Panc1 (cell line): ENCODE data around the gene DSCAM. TPM values are rescaled to one million over a fixed set of nuclear protein-coding genes. Genes with fewer than 3 reads are reported as not detected.

Source experiments
- ATAC-seq: fragments of 200-7000 bp; cut with Tn5 transposase; 2 replicates; pipeline ENCODE4 v1.9.1; 2020; ENCODE audit warnings: mild to moderate bottlenecking, moderate library complexity
- BruUV-seq: library from RNA; stranded (reverse); fragments of 400-500 nt; replicated peaks from 2 replicates; lab custom pipeline; 2021; lab: Mats Ljungman, UMichigan
- CTCF ChIA-PET: fragments of 300-600 bp; sonication (Branson Sonifier 250); formaldehyde crosslinking; loops from one replicate; lab custom pipeline; 2022; ENCODE audit warnings: antibody characterized with exemption; lab: Charles Lee
- POLR2A ChIA-PET: fragments of 300-600 bp; sonication (Branson Sonifier 250); formaldehyde crosslinking; loops from one replicate; lab custom pipeline; 2022; ENCODE audit warnings: antibody characterized with exemption; lab: Charles Lee
- DNase-seq: peaks from one replicate; pipeline ENCODE4 v3.0.0-alpha.2; 2010; ENCODE audit warnings: low read depth, low spot score
- H3K27ac ChIP-seq: 2 replicates; pipeline ENCODE4 v1.5.1; 2011; ENCODE audit warnings: mild to moderate bottlenecking, low read length, inconsistent platforms
- H3K27me3 ChIP-seq: fragments of 200-500 bp; sonication (Bioruptor generic); 2 replicates; pipeline ENCODE4 v1.6.0; 2014; ENCODE audit warnings: low read length, inconsistent platforms; ENCODE audit not compliant: control insufficient read depth, insufficient read depth
- H3K36me3 ChIP-seq: fragments of 200-500 bp; sonication (Bioruptor generic); 2 replicates; pipeline ENCODE4 v1.5.1; 2014; ENCODE audit warnings: inconsistent platforms, mild to moderate bottlenecking, low read length, moderate library complexity; ENCODE audit not compliant: control insufficient read depth, insufficient read depth
- H3K4me1 ChIP-seq: 2 replicates; pipeline ENCODE4 v1.5.1; 2011; ENCODE audit warnings: inconsistent platforms, mild to moderate bottlenecking, low read length, moderate library complexity; ENCODE audit not compliant: control insufficient read depth, insufficient read depth
- H3K4me3 ChIP-seq, 2 experiments: 2 replicates each; pipeline ENCODE4 v1.5.1; 2011 to 2012; ENCODE audit warnings: low read depth in 2 of 2, low read length in 2 of 2, mild to moderate bottlenecking in 2 of 2, inconsistent platforms in 1 of 2, moderate library complexity in 1 of 2
- H3K9me3 ChIP-seq: fragments of 200-500 bp; sonication (Bioruptor generic); 2 replicates; pipeline ENCODE4 v1.5.1; 2014; ENCODE audit warnings: low read depth, mild to moderate bottlenecking, inconsistent platforms, low read length, moderate library complexity; ENCODE audit not compliant: control insufficient read depth, insufficient read depth
- POLR2AphosphoS5 ChIP-seq: IDR thresholded peaks from 2 replicates; pipeline ENCODE4 v1.6.1; 2012; ENCODE audit warnings: mild to moderate bottlenecking, low read depth, low read length, moderate library complexity
- SIN3A ChIP-seq: IDR thresholded peaks from 2 replicates; pipeline ENCODE4 v1.6.1; 2012; ENCODE audit warnings: low read depth, mild to moderate bottlenecking, low read length, moderate library complexity, borderline replicate concordance; ENCODE audit not compliant: insufficient read depth
- TCF7L2 ChIP-seq: IDR thresholded peaks from 2 replicates; pipeline ENCODE4 v1.6.1; 2011; ENCODE audit warnings: mild to moderate bottlenecking, low read depth, low read length, inconsistent platforms
- in situ Hi-C: cut with HindIII; loops from 2 replicates; pipeline ENCODE4 v1.10.0; 2016; ENCODE audit warnings: low sequenced_read_pairs, low pct_unique_long_range_greater_than_20kb
- intact Hi-C: fragments of 100-400 bp; cut with micrococcal nuclease; formaldehyde crosslinking; loops from one replicate; pipeline ENCODE4 v1.10.0; 2022; ENCODE audit not compliant: unreplicated experiment
- total RNA-seq: library from RNA; stranded (reverse); gene quantifications from one replicate; pipeline ENCODE4 v1.2.1, GENCODE V29; 2021; ENCODE audit not compliant: unreplicated experiment
- TF ChIP-seq, protein P1 (sequence below): fragments of 450-650 bp; IDR thresholded peaks from 2 replicates; pipeline ENCODE4 v1.5.1; 2017; ENCODE audit warnings: mild to moderate bottlenecking
- TF ChIP-seq, protein P2 (sequence below), 2 experiments: IDR thresholded peaks; 2 replicates each; pipeline ENCODE4 v1.6.1; 2011 to 2012; ENCODE audit warnings: low read depth in 2 of 2, control low read depth in 1 of 2, low read length in 1 of 2, mild to moderate bottlenecking in 1 of 2, moderate library complexity in 1 of 2; ENCODE audit not compliant: insufficient read depth in 1 of 2

The DSCAM gene
- total RNA-seq, 1 experiment from 2014 or later: not detected

DNA sequence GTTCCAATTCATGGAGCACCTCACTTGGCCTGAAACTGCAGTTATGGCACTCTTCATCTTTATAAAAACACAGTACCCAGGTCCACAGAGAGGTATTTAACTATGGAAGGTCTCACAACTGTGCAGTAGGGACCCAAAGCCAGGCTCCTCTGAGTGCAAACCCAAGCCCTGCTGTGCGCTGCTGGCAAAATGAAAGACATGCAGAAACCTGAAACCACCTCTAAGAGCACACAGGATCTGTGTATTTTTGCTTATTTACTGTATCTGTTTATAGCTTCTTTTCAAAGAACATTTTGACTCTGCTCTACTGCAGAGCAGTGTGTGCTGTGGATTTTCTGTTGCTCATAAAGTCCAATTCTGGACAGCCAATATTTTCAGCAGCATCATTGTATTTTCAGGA lies 166.6 kb downstream of the DSCAM start:
- Histone ChIP-seq H3K27ac (no peak overlapping the region), H3K9me3 (no peaks in the 10 kb centered on the region), H3K27me3 (no peaks in the 10 kb centered on the region), H3K4me1 (no peaks in the 10 kb centered on the region), H3K4me3 (no peak overlapping the region), H3K36me3 (no peaks in the 10 kb centered on the region)
- intact Hi-C loops: no loop called here
- POLR2A ChIA-PET: no interaction called here
- in situ Hi-C loops: no loop called here
- DNase-seq: no peak
- no peak for TF ChIP-seq POLR2AphosphoS5
- TF ChIP-seq, protein P1, sequence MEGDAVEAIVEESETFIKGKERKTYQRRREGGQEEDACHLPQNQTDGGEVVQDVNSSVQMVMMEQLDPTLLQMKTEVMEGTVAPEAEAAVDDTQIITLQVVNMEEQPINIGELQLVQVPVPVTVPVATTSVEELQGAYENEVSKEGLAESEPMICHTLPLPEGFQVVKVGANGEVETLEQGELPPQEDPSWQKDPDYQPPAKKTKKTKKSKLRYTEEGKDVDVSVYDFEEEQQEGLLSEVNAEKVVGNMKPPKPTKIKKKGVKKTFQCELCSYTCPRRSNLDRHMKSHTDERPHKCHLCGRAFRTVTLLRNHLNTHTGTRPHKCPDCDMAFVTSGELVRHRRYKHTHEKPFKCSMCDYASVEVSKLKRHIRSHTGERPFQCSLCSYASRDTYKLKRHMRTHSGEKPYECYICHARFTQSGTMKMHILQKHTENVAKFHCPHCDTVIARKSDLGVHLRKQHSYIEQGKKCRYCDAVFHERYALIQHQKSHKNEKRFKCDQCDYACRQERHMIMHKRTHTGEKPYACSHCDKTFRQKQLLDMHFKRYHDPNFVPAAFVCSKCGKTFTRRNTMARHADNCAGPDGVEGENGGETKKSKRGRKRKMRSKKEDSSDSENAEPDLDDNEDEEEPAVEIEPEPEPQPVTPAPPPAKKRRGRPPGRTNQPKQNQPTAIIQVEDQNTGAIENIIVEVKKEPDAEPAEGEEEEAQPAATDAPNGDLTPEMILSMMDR: no peak
- no peak for TF ChIP-seq SIN3A
- TF ChIP-seq, protein P2, sequence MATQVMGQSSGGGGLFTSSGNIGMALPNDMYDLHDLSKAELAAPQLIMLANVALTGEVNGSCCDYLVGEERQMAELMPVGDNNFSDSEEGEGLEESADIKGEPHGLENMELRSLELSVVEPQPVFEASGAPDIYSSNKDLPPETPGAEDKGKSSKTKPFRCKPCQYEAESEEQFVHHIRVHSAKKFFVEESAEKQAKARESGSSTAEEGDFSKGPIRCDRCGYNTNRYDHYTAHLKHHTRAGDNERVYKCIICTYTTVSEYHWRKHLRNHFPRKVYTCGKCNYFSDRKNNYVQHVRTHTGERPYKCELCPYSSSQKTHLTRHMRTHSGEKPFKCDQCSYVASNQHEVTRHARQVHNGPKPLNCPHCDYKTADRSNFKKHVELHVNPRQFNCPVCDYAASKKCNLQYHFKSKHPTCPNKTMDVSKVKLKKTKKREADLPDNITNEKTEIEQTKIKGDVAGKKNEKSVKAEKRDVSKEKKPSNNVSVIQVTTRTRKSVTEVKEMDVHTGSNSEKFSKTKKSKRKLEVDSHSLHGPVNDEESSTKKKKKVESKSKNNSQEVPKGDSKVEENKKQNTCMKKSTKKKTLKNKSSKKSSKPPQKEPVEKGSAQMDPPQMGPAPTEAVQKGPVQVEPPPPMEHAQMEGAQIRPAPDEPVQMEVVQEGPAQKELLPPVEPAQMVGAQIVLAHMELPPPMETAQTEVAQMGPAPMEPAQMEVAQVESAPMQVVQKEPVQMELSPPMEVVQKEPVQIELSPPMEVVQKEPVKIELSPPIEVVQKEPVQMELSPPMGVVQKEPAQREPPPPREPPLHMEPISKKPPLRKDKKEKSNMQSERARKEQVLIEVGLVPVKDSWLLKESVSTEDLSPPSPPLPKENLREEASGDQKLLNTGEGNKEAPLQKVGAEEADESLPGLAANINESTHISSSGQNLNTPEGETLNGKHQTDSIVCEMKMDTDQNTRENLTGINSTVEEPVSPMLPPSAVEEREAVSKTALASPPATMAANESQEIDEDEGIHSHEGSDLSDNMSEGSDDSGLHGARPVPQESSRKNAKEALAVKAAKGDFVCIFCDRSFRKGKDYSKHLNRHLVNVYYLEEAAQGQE (IDR thresholded peaks at IDR 0.05; ENCODE audit: insufficient read depth in 1 of 2, low read depth in 2 of 2, low read length in 1 of 2): no peak
- no peak for TF ChIP-seq TCF7L2
- no peak for ATAC-seq
- CTCF ChIA-PET: no interaction called here
- no TSS peak for BruUV-seq

DNA sequence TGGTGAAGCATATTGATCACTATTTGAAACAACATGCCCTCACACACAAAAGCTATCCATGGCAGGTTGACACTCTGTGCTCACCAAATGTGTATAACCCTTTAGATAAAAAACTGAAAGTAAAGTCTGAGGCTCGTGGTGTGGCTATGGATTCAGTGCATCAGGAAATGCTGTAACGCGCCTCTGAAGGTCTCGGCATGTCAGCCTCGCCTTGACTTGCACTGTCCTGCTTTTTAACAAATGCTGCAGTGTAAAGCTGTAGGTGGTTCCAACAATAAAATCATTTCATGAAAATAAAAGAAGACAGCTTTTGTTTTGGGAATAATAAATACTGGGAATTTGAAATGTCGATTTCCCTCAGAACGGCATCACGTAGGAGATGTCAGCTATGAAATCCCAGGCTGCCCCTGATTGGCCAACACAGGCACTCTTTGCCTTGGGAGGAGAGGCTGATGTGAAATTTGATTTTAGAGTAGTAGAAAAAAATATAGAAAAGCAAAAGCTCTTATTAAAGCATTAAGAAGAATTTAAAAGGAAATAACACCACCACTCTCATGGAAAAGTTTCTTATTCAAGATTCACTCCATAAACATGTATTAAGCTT lies 168.2 kb downstream of the DSCAM start:
- H3K4me3 ChIP-seq: no peak overlapping the region
- no peak for TF ChIP-seq TCF7L2
- TF ChIP-seq, protein P1: no peak
- TF ChIP-seq, protein P2 (IDR thresholded peaks at IDR 0.05; ENCODE audit: insufficient read depth in 1 of 2, low read depth in 2 of 2, low read length in 1 of 2): no peak
- TF ChIP-seq POLR2AphosphoS5: no peak
- no peak for TF ChIP-seq SIN3A
- ATAC-seq: no peak
- no peaks in the 10 kb centered on the region for H3K4me1 ChIP-seq
- no peak overlapping the region for H3K27ac ChIP-seq
- in situ Hi-C loops: no loop called here
- ChIA-PET POLR2A (no interaction called here), CTCF (no interaction called here)
- H3K36me3 ChIP-seq: no peaks in the 10 kb centered on the region
- no peaks in the 10 kb centered on the region for H3K27me3 ChIP-seq
- no peaks in the 10 kb centered on the region for H3K9me3 ChIP-seq
- DNase-seq: no peak
- BruUV-seq: no TSS peak
- intact Hi-C loops: no loop called here
